ENCODE measurements around the gene ANKRD29. TPM values are rescaled to one million over a fixed set of nuclear protein-coding genes. Genes with fewer than 3 reads are reported as not detected.
"Not testable (repeated sequence)": the region's sequence is repeated elsewhere in the genome, so short reads cannot be mapped to it uniquely, and the experiment has no call there.

ANKRD29 gene
- total and polyA plus RNA-seq, 8 donors, result 23.1 to 75.5 (median 46.1) TPM

- DNase-seq (no peak), ATAC-seq (peak; percentile 49)
- Histone ChIP-seq H3K4me1 (no peaks in the 10 kb centered on the region), H3K4me3 (no peak overlapping the region), H3K27me3 (no peaks in the 10 kb centered on the region), H3K9me3 (peaks cover 0 to 5% of the 10 kb centered on the region in 2 donors), H3K36me3 (no peaks in the 10 kb centered on the region), H3K27ac (no peak overlapping the region)
- no peak for TF ChIP-seq CTCF (IDR thresholded peaks at IDR 0.05)
- intact Hi-C loops (cut with DNase I), result no loop called here
These were observed 22.7 kb downstream of the ANKRD29 start for GRCh38 chr18:23640052-23640451.

- H3K36me3 ChIP-seq; H3K27me3 ChIP-seq; H3K4me3 ChIP-seq; H3K4me1 ChIP-seq; H3K9me3 ChIP-seq; intact Hi-C loops (cut with DNase I); H3K27ac ChIP-seq: not testable (repeated sequence)
- ATAC-seq, result peak; percentile 35
- DNase-seq, result peak in 1 of 4 donors; percentile 44
These were observed 26.3 kb downstream of the ANKRD29 start for GRCh38 chr18:23636433-23636832.

GRCh38 chr18:23636071-23636399, 26.7 kb downstream of the ANKRD29 start:
- no peak overlapping the region for H3K27ac ChIP-seq
- intact Hi-C loops (cut with DNase I), result no loop called here
- H3K4me3 ChIP-seq, result no peak overlapping the region
- H3K9me3 ChIP-seq, result no peaks in the 10 kb centered on the region
- H3K36me3 ChIP-seq, result no peaks in the 10 kb centered on the region
- H3K4me1 ChIP-seq, result no peaks in the 10 kb centered on the region
- no peak for TF ChIP-seq CTCF (IDR thresholded peaks at IDR 0.05)
- no peaks in the 10 kb centered on the region for H3K27me3 ChIP-seq
- ATAC-seq, result no peak
- DNase-seq, result no peak

GRCh38 chr18:23635283-23636070, 27.2 kb downstream of the ANKRD29 start:
- H3K9me3 ChIP-seq, result no peaks in the 10 kb centered on the region
- no peak for TF ChIP-seq CTCF (IDR thresholded peaks at IDR 0.05)
- no peak for DNase-seq
- intact Hi-C loops (cut with DNase I), result no loop called here
- H3K4me3 ChIP-seq, result no peak overlapping the region
- no peak overlapping the region for H3K27ac ChIP-seq
- ATAC-seq, result peak; percentile 74
- no peaks in the 10 kb centered on the region for H3K36me3 ChIP-seq
- H3K4me1 ChIP-seq, result no peaks in the 10 kb centered on the region
- no peaks in the 10 kb centered on the region for H3K27me3 ChIP-seq

DNA sequence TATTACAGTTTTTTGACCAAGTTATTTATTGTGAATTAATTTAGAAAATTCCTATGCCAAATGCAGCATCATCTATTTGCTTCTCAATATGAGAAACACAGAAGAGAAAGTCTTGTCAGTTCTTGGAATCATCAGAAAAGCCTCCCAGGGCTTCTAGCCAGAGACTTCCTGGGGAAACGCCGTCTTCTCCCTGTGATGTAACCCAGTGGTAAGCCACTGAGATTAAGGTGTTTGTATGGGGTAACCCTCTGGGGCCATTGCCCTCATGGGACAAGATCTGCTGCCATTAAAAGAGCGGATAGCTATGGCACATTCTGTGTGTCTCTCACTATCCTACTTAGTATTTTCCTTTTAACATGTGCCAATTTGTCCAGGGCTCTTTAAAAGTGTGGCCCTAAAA, 28.0 kb downstream of the ANKRD29 start:
- H3K9me3 ChIP-seq, result no peaks in the 10 kb centered on the region
- H3K4me1 ChIP-seq, result no peaks in the 10 kb centered on the region
- ATAC-seq, result no peak
- DNase-seq, result no peak
- intact Hi-C loops (cut with DNase I), result no loop called here
- H3K36me3 ChIP-seq, result no peaks in the 10 kb centered on the region
- no peak overlapping the region for H3K27ac ChIP-seq
- no peak for TF ChIP-seq CTCF (IDR thresholded peaks at IDR 0.05)
- no peak overlapping the region for H3K4me3 ChIP-seq
- H3K27me3 ChIP-seq, result no peaks in the 10 kb centered on the region

- TF ChIP-seq CTCF (IDR thresholded peaks at IDR 0.05), result no peak
- no peaks in the 10 kb centered on the region for H3K36me3 ChIP-seq
- no peak for ATAC-seq
These were observed 30.1 kb downstream of the ANKRD29 start for GRCh38 chr18:23632615-23633014.

More at GRCh38 chr18:23632615-23633014, 30.1 kb downstream of the ANKRD29 start:
- intact Hi-C loops (cut with DNase I), result no loop called here
- H3K4me1 ChIP-seq, result no peaks in the 10 kb centered on the region
- H3K27ac ChIP-seq, result no peak overlapping the region
- no peak overlapping the region for H3K4me3 ChIP-seq
- no peak for DNase-seq
- H3K9me3 ChIP-seq, result no peaks in the 10 kb centered on the region
- H3K27me3 ChIP-seq, result no peaks in the 10 kb centered on the region

All from left lung (tissue), 10 donors.